Mammary epithelial cell (primary cell): Measurements from ENCODE around the gene FCN1.

ENCODE experiments used
- CTCF ChIP-seq, 2 donors: IDR thresholded peaks in 1 of 2; conservative IDR thresholded peaks in 1 of 2; 2 replicates each; pipeline ENCODE4 v1.5.1; 2011 to 2012; ENCODE audit warnings: inconsistent platforms in 2 of 2, low read length in 2 of 2, mild to moderate bottlenecking in 2 of 2, control low read depth in 1 of 2, low read depth in 1 of 2; ENCODE audit not compliant: insufficient read depth in 1 of 2; ENCODE audit errors: extremely low read depth in 1 of 2
- EZH2 ChIP-seq: IDR thresholded peaks from 2 replicates; pipeline ENCODE4 v1.6.1; 2012; ENCODE audit warnings: low read length, inconsistent platforms, borderline replicate concordance

GRCh38 chr9:134880484-134881312, 37.0 kb downstream of the FCN1 start, which contains the start of gene FCN2:
- TF ChIP-seq CTCF (conservative IDR thresholded peaks at IDR 0.05 in 1 of 2, IDR thresholded peaks at IDR 0.05 in 1 of 2; ENCODE audit: extremely low read depth in 1 of 2, insufficient read depth in 1 of 2, low read depth in 1 of 2, low read length in 2 of 2) (no peak), EZH2 (no peak)
